Kidney (tissue), 14 donors: ENCODE results near the gene EPS8. TPM values are rescaled to one million over a fixed set of nuclear protein-coding genes. Genes with fewer than 3 reads are reported as not detected.

Experiments
- DNase-seq, 5 donors: peaks; one replicate each; pipeline ENCODE4 v3.0.0-alpha.2; 2013 to 2020
- FAIRE-seq: peaks from 2 replicates; lab custom pipeline; 2012; peaks lifted over from hg19 to GRCh38; lab: Jason Lieb, UNC
- H3K27ac ChIP-seq, 2 donors: one replicate each; pipeline ENCODE4 v1.7.0; 2013; ENCODE audit warnings: low read depth in 2 of 2, low read length in 2 of 2, inconsistent platforms in 1 of 2
- H3K27me3 ChIP-seq: one replicate; pipeline ENCODE4 v1.7.1; 2013; ENCODE audit warnings: low read length, inconsistent platforms; ENCODE audit not compliant: control insufficient read depth, insufficient read depth
- H3K36me3 ChIP-seq, 3 donors: one replicate each; pipeline versions ENCODE4 v1.7.0 to v1.7.1; 2013; ENCODE audit warnings: low read length in 3 of 3, control low read depth in 1 of 3, inconsistent platforms in 1 of 3; ENCODE audit not compliant: insufficient read depth in 3 of 3, control insufficient read depth in 2 of 3
- H3K4me1 ChIP-seq, 3 donors: one replicate each; pipeline versions ENCODE4 v1.7.0 to v1.7.1; 2013; ENCODE audit warnings: low read length in 3 of 3, inconsistent platforms in 1 of 3, low read depth in 1 of 3; ENCODE audit not compliant: control insufficient read depth in 2 of 3, insufficient read depth in 2 of 3
- H3K4me3 ChIP-seq, 3 donors: one replicate each; pipeline versions ENCODE4 v1.7.0 to v1.8.1; 2013; ENCODE audit warnings: low read length in 3 of 3, control low read depth in 1 of 3, inconsistent platforms in 1 of 3
- H3K9ac ChIP-seq, 3 donors: one replicate each; pipeline versions ENCODE4 v1.7.0 to v1.7.1; 2013; ENCODE audit warnings: low read length in 3 of 3, control low read depth in 1 of 3, inconsistent platforms in 1 of 3
- H3K9me3 ChIP-seq, 3 donors: one replicate each; pipeline versions ENCODE4 v1.7.0 to v1.7.1; 2013; ENCODE audit warnings: low read length in 3 of 3, control low read depth in 1 of 3, inconsistent platforms in 1 of 3; ENCODE audit not compliant: control insufficient read depth in 2 of 3, insufficient read depth in 1 of 3
- CTCF ChIP-seq: IDR thresholded peaks from 3 replicates; pipeline ENCODE4 v1.5.1; 2012; ENCODE audit warnings: mild to moderate bottlenecking, moderate library complexity, borderline replicate concordance; ENCODE audit not compliant: insufficient read depth; ENCODE audit errors: extremely low read depth
- intact Hi-C: fragments of 100-400 bp; cut with DNase I; formaldehyde crosslinking; loops from one replicate; pipeline ENCODE4 v1.11.1; 2022
- polyA plus RNA-seq: library from polyadenylated mRNA; stranded (reverse); fragments of 350-450 nt; fragmentation: Illumina TruSeq; extraction: RNeasy Lipid Tissue Mini Kit (QIAGEN cat#74804); gene quantifications from one replicate; pipeline ENCODE4 v1.2.3, GENCODE V29; 2014; ENCODE audit warnings: low read depth, low replicate concordance; ENCODE audit not compliant: insufficient read depth
- total RNA-seq: library from RNA; stranded (reverse); fragmentation: NEBNext Ultra II Directional; extraction: Animal tissue kit (Norgen Biotek cat#: 25700); gene quantifications from one replicate; pipeline ENCODE4 v1.2.1, GENCODE V29; 2021
- donor health status: control.
- donor health status: control.
- donor health status: control.
- donor health status: control.
- donor health status: control.
- donor health status: DM: yes; HTN: yes; CAD: no.
- donor health status: Normal renal cell carcinoma (clear cell type).

The EPS8 gene
- total and polyA plus RNA-seq, 2 donors from 2014 or later = 33.9 to 80.3 TPM

GRCh38 chr12:15806826-15807225, 17.6 kb upstream of the EPS8 start:
- DNase-seq (no peak), FAIRE-seq (no peak)
- intact Hi-C loops = no loop called here
- Histone ChIP-seq H3K4me1 (peaks cover 0 to 3% (median 0%) of the 10 kb centered on the region in 3 donors), H3K9ac (no peak overlapping the region), H3K27ac (no peak overlapping the region), H3K27me3 (no peaks in the 10 kb centered on the region), H3K36me3 (no peaks in the 10 kb centered on the region), H3K9me3 (no peaks in the 10 kb centered on the region), H3K4me3 (no peak overlapping the region)
- no peak for TF ChIP-seq CTCF

- no peak overlapping the region for H3K27ac ChIP-seq
- H3K36me3 ChIP-seq = no peaks in the 10 kb centered on the region
These were observed 12.9 kb upstream of the EPS8 start for GRCh38 chr12:15801770-15802744.

DNA sequence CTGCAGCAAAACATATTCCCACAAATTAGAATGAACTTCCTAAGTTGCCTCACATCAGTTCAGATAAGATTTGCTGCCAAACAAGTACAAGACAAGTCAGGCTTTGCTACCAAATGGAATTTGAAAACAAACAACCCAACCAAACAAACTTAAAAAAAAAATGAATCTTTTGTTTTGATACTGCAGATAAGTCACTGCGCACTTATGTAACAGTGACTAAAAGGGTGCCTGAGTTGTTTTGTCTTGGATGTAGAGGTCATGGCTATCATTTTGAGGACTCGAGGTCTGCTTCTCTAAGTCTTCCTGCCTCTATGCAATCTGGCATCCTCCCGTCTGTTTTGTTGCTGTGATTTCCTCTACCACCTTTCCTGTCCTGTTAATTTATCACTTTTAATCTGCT, 11.1 kb upstream of the EPS8 start:
- no peak overlapping the region for H3K9ac ChIP-seq
- no peak overlapping the region for H3K4me3 ChIP-seq
- no peaks in the 10 kb centered on the region for H3K36me3 ChIP-seq
- intact Hi-C loops = no loop called here
- no peaks in the 10 kb centered on the region for H3K27me3 ChIP-seq
- H3K4me1 ChIP-seq = no peaks in the 10 kb centered on the region
- no peak for FAIRE-seq
- no peak for DNase-seq
- no peak overlapping the region for H3K27ac ChIP-seq
- H3K9me3 ChIP-seq = no peaks in the 10 kb centered on the region
- TF ChIP-seq CTCF = no peak

More at GRCh38 chr12:15801770-15802744, 12.9 kb upstream of the EPS8 start:
- TF ChIP-seq CTCF = no peak
- Histone ChIP-seq H3K4me3 (no peak overlapping the region), H3K9me3 (no peaks in the 10 kb centered on the region), H3K27me3 (no peaks in the 10 kb centered on the region), H3K4me1 (no peaks in the 10 kb centered on the region), H3K9ac (no peak overlapping the region)
- intact Hi-C loops = no loop called here
- no peak for DNase-seq
- no peak for FAIRE-seq
